NCI-H1092 treated with DMSO at 0.1 percent for 48 hours (cell line): ENCODE measurements around the gene EIF4E2.

Experiments used
- DNase-seq: peaks from one replicate; lab custom pipeline; 2025; lab: John Stamatoyannopoulos, UW

Gene EIF4E2

GRCh38 chr2:232598293-232598692, 47.8 kb downstream of the EIF4E2 start:
- DNase-seq: no peak

DNA sequence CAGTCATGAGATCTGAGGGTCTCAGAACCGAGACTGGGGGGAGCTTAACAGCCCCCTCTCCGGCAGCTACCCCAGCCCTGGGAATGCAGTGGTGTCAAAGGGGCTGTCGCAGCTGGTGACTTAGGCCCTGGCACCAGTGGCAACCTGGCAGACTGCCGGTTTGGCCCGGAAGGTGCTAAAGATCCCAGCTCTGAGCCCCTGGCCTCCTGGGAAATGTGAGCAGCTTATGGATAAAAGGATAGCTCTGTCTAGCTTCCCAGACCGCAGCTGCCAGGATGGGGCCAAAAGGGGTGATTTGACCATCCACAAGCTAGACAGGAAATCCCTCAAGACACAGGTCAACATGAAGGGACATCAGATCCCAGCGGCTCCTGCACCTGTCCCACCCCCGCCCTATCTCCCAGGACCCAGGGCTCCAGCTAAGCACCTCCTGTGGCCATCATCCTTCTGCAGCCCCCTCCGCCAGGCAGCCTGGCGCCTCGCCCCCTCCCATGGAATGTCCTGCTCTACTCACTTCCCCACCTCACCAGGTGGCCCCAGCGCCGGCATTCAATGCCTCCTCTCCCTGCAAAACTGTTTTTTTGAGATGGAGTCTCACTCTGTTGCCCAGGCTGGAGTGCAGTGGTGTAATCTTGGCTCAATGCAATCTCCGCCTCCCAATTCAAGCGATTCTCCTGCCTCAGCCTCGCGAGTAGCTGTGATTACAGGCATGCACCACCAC, 49.7 kb downstream of the EIF4E2 start:
- no peak for DNase-seq

DNA sequence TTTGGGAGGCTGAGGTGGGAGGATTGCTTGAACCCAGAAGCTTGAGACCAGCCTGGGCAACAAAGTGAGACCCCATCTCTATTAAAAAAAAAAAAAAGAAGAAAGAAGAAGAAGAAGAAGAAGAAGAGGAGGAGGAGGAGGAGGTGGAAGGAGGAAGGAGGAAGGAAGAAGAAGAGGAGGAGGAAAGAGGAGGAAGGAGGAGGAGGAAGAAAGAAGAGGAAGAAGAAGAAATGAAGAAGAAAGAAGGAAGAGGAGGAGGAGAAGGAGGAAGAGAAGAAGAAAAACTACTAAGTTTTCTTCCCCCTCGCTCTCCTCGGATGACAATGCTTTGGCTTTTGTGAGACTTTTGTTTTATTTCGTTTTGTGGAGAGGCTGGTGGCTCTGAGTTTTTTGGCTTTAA, 52.8 kb downstream of the EIF4E2 start:
- DNase-seq: no peak

DNA sequence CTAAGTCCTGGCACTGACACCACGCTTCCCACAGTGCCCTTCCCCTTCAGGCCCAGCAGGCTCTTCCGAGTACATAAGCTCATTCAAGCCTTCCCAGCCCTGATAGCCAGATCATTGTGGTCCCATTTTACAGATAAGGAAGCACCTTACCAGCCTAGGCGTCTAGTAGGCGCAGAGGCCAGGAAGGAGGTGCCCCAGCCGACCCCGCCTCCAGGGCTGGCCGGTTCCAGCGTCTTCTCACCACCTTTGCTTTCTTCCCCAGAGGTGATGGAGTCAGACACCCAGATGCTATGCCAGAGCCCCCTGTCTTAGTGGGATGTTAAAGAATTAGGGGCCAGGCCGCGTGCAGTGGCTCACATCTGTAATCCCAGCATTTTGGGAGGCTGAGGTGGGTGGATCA, 54.0 kb downstream of the EIF4E2 start:
- DNase-seq: no peak

- no peak for DNase-seq
Observed at GRCh38 chr2:232607011-232607410, 56.5 kb downstream of the EIF4E2 start.

DNA sequence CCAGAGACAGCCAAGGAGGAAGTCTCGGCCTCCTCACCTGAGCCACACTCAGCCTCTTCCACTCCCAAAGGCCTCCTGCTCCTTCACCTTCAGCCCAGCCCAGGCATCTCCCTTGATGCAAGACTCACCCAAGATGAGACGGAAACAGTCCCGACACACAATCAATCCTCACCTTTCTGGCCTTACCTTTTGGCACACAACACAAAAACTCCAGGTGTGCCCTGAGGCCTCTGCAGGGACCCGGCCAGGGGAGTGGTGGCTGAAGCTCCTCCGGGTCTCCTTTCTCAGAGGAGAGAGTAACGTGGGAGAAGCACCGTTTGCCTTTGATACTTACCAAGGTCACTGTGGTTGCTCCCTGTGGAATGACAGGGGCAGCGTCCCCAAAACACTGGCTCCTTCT, 59.1 kb downstream of the EIF4E2 start:
- DNase-seq: no peak

GRCh38 chr2:232610081-232610480, 59.6 kb downstream of the EIF4E2 start:
- no peak for DNase-seq

GRCh38 chr2:232611061-232611460, 60.6 kb downstream of the EIF4E2 start:
- no peak for DNase-seq

DNA sequence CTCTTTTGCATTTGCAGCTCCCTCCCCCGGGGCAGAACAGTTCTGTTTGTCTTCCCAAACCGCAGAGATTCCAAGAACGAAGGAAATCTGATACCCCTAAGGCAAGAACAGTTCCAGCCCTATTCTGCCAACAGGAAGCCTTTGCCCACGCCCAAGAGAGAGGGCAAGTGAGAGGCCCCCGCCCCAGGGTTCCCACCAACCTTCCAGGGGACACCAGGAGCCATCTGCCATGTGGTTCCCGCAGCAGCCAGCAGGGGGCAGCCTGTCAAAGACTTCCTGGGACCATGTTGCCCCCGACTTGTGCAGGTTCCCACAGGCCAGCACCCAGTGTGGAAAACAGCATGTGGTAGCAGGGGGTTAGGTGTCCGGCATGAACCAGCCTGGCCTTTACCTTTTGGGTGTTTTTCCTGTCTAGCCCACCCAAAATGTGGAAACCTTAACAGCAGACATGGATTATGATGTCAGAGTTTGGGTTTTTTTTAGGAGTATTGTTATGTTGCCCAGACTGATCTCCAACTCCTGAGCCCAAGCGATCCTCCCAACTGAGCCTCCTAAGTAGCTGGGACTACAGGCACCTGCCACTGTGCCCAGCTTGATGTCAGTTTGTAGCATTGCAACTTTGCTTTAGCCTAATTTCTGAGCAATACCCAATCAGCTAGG, 61.2 kb downstream of the EIF4E2 start:
- peak; percentile 37 for DNase-seq

DNA sequence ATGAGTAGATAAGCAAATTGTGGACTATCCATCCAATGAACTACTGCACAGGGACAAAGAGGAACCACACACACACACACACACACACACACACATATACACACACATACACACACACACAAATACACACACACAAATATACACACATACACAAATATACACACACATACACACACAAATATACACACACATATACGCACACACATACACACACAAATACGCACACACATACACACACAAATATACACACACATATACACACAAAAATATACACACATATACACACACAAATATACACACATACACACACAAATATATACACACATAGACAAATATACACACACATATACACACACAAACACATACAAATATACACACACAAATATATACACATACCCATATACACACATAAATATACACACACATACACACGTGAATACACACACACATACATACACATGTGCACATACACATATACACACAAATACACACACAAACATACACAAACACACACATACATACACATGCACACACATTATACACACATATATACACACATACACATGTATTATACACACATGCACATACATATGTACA, 63.1 kb downstream of the EIF4E2 start:
- no peak for DNase-seq

DNA sequence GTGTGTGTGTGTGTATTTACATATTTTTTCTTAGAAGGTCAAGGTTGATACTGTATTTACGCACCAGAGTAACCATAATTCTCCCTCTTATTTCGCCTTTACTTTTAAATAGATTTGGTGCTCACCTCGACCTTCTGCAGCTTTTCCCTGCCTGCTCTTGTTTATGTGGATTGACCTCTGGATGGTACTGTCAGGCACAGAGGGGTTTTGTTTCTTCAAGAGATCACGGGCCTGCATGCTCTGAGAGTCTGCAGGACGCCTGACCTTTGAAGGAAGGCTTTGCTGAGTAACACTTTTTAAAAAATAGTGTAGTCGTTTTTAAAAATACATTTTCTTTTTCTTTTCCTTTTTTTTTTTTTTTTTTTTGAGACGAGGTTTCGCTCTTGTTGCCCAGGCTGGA, 64.8 kb downstream of the EIF4E2 start:
- DNase-seq: no peak
